Natural killer cell treated with Interleukin-12 subunit alpha and Interleukin-12 subunit beta and Interleukin-15 and Interleukin-18, amount 100 ng/mL, for 72 hours (primary cell): ENCODE data around the gene SLC25A47. TPM values are rescaled to one million over a fixed set of nuclear protein-coding genes. Genes with fewer than 3 reads are reported as not detected.
"Not testable (repeated sequence)": the region's sequence is repeated elsewhere in the genome, so short reads cannot be mapped to it uniquely, and the experiment has no call there.

ENCODE experiments used
- ATAC-seq, 2 donors: fragments of 150-1000 bp; cut with Tn5 transposase in 1 of 2; sonication (Bioruptor Pico), chemical (Tn5 transposase) in 1 of 2; 2 replicates each; pipeline ENCODE4 v1.10.0; 2021
- DNase-seq: peaks from one replicate; pipeline ENCODE4 v3.0.0; 2022; ENCODE audit warnings: low spot score
- H3K27ac Mint-ChIP-seq, 2 donors: 1 replicate in 1 of 2; 2 replicates in 1 of 2; pipeline ENCODE4 v1.8.0; 2022; ENCODE audit warnings: mixed read lengths in 2 of 2, mild to moderate bottlenecking in 1 of 2, moderate library complexity in 1 of 2
- H3K27me3 Mint-ChIP-seq, 2 donors: 1 replicate in 1 of 2; 2 replicates in 1 of 2; pipeline ENCODE4 v1.8.0; 2022; ENCODE audit warnings: mixed read lengths in 2 of 2
- H3K36me3 Mint-ChIP-seq: one replicate; pipeline ENCODE4 v1.8.0; 2022; ENCODE audit warnings: mixed read lengths
- H3K4me1 Mint-ChIP-seq, 2 donors: 1 replicate in 1 of 2; 2 replicates in 1 of 2; pipeline ENCODE4 v1.8.0; 2022; ENCODE audit warnings: low read depth in 2 of 2, mixed read lengths in 2 of 2, mild to moderate bottlenecking in 1 of 2
- H3K4me3 Mint-ChIP-seq: one replicate; pipeline ENCODE4 v1.8.0; 2022; ENCODE audit warnings: mixed read lengths
- H3K9me3 Mint-ChIP-seq: 2 replicates; pipeline ENCODE4 v1.8.0; 2022; ENCODE audit warnings: mixed read lengths
- total RNA-seq, 2 donors: library from RNA; stranded (reverse); gene quantifications; one replicate each; pipeline ENCODE4 v1.2.3, GENCODE V29; 2022

Gene SLC25A47
- total RNA-seq, 2 donors from 2014 or later = not detected

DNA sequence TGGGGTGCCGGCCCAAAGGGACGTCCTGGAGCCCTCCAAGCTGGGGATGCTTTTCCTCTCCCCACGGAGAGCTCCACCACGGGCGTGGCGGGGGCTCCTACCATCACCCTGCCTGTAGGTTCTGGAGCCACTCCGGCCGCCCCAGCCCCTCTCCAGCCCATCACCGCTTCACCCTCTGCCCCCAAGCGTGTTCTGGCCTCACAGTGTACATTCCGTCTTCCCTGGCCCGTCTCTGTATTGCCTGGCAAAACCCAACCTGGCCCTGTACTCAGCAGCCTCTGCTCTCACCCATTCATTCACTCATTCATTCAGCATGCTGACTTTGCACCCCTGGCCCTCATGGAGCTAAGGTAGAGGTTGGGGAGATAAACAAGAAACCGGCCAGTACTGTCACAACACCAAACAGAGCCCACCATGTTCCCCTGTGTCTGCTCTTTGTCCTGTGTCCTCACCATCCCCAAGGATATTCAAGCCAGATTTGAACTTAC, 37.2 kb upstream of the SLC25A47 start:
- peaks cover 11 to 12% of the 10 kb centered on the region in 2 donors for H3K4me1 Mint-ChIP-seq
- H3K36me3 Mint-ChIP-seq = no peaks in the 10 kb centered on the region
- DNase-seq = no peak
- H3K4me3 Mint-ChIP-seq = peak overlapping the region; percentile 85
- H3K27me3 Mint-ChIP-seq = no peaks in the 10 kb centered on the region
- no peak for ATAC-seq
- H3K27ac Mint-ChIP-seq = peak overlapping the region; percentile 64 to 88
- no peaks in the 10 kb centered on the region for H3K9me3 Mint-ChIP-seq

DNA sequence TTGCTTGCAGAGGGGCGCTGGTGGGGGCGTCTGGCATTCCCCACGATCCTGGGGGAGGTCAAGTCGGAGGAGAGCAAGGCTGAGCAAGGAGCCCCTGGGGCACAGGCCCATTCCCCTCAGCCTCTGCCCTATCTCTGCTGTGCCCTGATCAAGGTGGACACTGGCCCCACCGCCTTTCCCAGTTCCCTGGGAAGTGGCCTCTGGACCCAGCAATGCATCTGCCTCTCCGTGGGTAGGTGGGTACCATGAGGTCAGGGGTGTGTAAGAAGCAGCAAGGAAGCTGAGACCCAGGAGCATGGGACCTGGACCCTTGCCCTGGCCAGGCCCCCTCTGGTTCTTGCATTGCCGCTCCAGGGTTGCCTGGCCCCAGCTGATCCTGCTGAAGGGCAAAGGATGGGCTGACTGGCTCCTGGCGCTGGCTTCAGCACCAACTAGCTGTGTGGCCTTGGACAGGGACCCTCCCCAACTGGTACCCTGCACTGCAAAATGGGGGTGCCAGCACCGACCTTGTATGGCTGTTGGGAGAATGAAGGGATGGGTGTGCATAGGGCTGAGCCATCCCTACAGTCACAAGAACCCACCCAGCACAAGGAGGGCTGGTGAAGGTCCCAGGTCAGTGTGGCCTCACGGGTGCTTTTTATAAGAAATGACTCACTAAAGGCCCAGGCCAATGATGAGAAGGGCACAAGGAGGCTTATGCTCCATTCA, 36.5 kb upstream of the SLC25A47 start:
- Mint-ChIP-seq H3K27ac (peak overlapping the region; percentile 64 to 88), H3K27me3 (no peaks in the 10 kb centered on the region), H3K4me1 (peaks cover 9 to 12% of the 10 kb centered on the region in 2 donors), H3K36me3 (no peaks in the 10 kb centered on the region), H3K9me3 (no peaks in the 10 kb centered on the region), H3K4me3 (peak overlapping the region; percentile 85)
- ATAC-seq = no peak
- no peak for DNase-seq

DNA sequence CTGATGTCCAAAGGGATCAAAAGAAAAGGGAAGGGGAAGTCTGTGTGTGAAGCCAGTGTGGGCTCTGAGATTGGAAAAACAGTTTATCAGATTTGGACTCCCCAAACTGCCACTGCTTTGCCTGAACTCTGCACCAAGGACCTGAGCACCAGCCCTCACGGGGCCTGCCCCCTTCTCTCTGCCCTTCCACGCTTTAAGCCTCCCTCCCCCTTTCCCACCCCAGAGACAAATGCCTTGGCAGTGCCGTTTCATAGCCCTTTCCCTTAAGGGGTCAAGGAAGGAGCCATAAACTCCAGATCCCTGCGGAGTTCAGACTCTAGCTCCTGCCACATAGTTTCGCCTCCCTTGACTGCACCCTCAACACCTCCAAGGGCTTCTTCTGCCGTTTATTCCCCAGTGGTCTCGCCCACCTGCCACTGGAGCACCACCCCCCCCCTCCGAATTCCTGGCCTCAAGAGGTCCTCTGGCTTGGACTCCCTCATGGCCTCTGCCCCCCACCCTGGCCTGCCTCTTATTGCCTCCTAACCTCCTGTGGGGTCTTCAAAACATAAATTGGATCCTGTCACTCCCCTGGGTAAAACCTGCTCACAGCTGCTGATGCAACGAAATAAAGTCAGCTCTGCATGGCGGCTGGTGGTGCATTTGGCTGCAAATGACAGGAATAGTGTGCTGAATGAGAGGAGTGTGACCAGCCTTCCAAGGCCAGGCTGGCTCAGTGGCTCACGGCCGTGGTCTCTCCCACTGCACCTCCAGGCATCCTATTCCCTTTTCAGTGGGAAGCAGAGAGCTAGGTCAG, 35.7 kb upstream of the SLC25A47 start:
- no peaks in the 10 kb centered on the region for H3K36me3 Mint-ChIP-seq
- H3K27me3 Mint-ChIP-seq = no peaks in the 10 kb centered on the region
- DNase-seq (no peak), ATAC-seq (no peak)
- H3K27ac Mint-ChIP-seq = no peak overlapping the region
- no peak overlapping the region for H3K4me3 Mint-ChIP-seq
- no peaks in the 10 kb centered on the region for H3K9me3 Mint-ChIP-seq
- H3K4me1 Mint-ChIP-seq = peaks cover 7 to 12% of the 10 kb centered on the region in 2 donors

DNA sequence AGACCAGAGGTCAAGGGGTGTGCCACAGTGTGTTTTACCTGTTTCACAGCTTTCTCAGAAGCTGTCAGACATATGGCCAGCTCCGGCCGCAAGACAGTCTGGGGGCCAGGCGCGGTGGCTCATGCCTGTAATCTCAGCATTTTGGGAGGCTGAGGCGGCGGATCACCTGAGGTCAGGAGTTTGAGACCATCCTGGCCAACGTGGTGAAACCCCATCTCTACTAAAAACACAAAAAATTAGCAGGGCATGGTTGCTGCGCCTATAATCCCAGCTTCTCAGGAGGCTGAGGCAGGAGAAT, 35.2 kb upstream of the SLC25A47 start:
- H3K4me3 Mint-ChIP-seq = not testable (repeated sequence)

DNA sequence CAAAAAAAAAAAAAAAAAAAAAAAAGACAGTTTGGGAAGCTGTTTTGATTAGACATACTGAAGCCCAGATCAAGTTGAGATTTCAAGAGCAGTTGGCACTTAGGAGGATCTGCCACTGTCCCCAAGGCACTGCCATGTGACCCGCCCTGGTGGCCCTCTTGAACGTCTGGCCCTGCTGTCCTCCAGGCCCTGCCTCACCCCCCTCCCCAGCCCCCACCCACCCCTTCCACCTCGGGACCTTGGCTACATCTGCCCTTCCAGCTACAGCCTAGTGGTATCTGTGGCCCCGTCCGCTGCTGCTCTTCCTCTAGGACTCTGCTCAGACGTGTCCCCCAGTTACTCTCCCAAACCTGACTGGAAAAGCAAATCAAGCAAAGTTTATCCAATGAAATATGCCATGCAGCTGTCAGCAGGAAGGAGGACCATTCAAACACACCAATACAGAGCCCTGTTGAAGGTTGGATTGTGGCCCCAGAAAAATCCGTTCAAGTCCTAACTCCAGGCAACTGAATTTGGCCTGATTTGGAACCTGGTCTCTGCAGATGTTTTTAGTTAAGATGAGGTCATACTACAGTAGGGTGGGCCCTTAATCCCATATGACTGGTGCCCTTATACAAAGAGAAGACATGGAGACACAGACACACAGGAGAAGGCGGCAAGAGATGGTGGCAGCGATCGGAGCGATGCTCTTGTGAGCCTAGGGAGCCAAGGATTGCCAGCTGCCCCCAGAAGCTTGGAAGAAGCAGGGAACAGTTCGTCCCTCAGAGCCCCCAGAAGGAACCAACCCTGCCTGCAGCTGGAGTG, 34.6 kb upstream of the SLC25A47 start:
- ATAC-seq (no peak), DNase-seq (no peak)
- Mint-ChIP-seq H3K4me1 (peaks cover 7 to 12% of the 10 kb centered on the region in 2 donors), H3K36me3 (no peaks in the 10 kb centered on the region), H3K9me3 (no peaks in the 10 kb centered on the region), H3K27ac (no peak overlapping the region), H3K27me3 (no peaks in the 10 kb centered on the region), H3K4me3 (no peak overlapping the region)

More for the DNA sequence above, 35.2 kb upstream of the SLC25A47 start:
- not testable (repeated sequence) for H3K36me3 Mint-ChIP-seq, H3K9me3 Mint-ChIP-seq, ATAC-seq, DNase-seq, H3K27ac Mint-ChIP-seq, H3K27me3 Mint-ChIP-seq
- H3K4me1 Mint-ChIP-seq = peaks cover 7 to 12% of the 10 kb centered on the region in 2 donors

DNA sequence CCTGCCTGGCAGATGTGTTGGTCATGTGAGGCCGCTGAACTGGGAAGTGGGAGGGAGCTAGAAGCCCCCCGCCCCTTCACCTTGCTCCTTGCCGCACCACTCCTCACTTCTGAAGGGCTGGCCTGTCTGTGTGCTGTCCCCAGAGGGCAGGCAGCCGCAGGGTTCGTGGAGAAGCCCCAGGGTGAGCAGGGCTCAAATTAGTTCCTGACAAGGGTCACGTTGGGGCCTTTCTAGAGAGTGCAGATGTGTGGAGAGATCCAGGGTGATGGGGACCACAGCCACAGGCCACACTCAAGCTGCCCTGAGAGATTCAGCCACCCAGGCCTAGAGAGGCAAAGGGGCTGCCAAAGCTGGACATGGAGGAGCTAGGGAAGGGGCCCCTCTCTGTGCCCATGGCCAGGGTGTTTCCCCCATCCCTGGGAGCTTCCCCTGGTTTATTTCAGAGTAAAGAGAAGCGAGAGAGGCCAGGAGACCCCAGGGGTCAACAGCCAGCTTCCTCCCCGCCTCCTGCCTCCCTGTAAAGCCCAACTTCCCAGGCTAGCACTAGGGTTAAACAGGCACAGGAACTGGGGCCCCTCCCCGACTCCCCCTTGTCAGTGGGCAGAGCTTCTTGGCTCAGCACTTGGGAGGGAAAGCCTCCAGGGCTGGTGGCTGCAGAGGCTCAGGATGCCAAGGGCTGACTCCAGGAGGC, 33.1 kb upstream of the SLC25A47 start:
- peaks cover 4 to 6% of the 10 kb centered on the region in 2 donors for H3K4me1 Mint-ChIP-seq
- DNase-seq (no peak), ATAC-seq (no peak)
- H3K27me3 Mint-ChIP-seq = no peaks in the 10 kb centered on the region
- no peak overlapping the region for H3K4me3 Mint-ChIP-seq
- H3K27ac Mint-ChIP-seq = no peak overlapping the region
- no peaks in the 10 kb centered on the region for H3K36me3 Mint-ChIP-seq
- no peaks in the 10 kb centered on the region for H3K9me3 Mint-ChIP-seq

DNA sequence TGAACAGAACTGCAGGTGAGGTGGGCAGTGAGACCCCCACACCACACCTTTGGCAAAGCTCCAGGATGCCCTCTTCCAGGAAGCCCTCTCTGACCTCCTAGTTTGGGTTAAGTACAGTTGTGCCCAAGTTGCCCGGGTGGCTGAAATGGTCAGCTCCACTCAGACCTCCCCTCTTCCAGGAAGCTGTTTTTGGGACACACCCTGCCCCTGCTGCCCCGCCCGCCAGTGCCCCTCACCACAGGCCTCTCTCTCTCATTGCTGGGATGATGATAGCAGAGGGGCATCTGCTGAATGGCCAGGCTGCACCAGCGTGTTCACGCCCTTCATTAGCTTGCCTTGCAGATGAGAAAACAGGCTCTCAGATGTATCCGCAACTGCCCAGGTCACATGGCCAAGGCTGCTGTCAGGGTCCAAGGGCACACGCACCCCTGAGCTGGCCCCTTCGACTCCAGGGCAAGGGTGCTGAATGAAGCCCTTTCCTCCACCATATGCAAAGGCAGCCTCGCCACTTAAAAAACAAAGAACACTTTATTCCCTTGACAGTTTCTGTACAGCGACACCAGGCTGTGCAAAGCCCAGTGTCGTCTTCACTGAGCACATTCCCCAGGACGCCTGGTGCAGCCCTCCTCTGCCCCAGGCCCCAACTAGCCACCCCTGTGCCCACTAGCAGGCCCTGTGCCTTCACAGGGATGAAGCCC, 32.4 kb upstream of the SLC25A47 start:
- H3K27ac Mint-ChIP-seq = no peak overlapping the region
- DNase-seq (no peak), ATAC-seq (no peak)
- no peak overlapping the region for H3K4me3 Mint-ChIP-seq
- no peaks in the 10 kb centered on the region for H3K27me3 Mint-ChIP-seq
- no peaks in the 10 kb centered on the region for H3K9me3 Mint-ChIP-seq
- H3K36me3 Mint-ChIP-seq = no peaks in the 10 kb centered on the region
- H3K4me1 Mint-ChIP-seq = peaks cover 4 to 6% of the 10 kb centered on the region in 2 donors

DNA sequence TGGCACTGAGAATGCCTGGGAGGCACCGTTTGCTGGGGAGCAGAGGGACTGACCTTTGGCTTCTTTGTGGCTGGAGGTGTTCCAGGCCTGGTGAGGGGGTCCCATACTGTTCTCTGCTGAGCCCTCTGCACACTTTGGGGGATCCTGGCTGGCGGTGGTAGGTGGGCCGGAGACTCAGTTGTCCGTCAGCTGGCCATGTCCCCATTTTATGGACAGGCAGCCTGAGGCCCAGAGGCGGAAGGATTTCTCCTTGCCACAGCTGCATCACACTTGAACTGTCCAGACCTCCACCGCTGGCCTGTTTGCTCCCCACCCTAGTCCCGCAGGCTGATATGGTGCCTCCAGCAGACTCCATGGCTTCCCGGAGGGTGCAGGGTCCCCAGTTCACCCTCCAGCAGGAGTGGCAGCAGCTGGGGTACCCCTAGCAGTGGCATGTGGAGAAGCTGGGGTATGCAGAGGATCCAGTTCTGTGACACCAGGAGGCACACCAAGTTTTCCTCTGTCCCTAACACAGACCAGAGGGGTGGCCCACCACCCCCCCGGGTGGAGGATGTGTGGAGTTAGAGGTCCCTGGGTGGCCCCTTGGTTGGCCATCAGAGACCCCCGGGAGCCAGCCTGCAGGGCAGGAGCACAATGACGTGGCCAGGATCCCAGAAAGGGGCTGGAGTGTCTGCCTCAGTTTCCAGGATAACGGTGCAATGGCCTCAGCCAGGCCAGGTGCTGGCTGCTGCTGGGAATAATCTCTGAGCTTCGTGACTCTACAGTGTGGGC, 31.6 kb upstream of the SLC25A47 start:
- Mint-ChIP-seq H3K36me3 (no peaks in the 10 kb centered on the region), H3K4me1 (no peaks in the 10 kb centered on the region), H3K27ac (no peak overlapping the region), H3K9me3 (no peaks in the 10 kb centered on the region), H3K4me3 (no peak overlapping the region), H3K27me3 (no peaks in the 10 kb centered on the region)
- ATAC-seq = no peak
- DNase-seq = no peak

DNA sequence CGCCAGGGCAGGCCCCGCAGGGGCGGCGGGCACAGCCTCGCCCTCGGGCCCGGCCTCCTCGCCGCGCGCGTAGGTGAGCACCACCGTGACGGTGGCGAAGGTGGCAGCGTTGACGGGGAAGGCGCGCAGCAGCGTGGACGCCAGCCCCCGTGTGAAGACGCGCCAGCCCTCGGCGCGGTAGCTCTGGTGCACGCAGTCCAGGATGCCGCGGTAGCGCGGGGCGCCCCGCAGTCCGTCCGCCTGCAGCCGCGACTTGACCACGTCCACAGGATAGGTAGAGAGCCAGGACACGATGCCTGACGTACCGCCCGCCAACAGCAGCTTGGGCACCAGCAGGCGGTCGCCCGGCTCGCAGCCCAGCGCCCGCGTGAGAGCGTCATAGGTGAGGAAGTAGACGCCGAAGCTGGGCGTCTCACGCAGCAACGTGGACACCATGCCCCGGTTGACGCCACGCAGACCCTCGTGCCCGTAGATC, 30.8 kb upstream of the SLC25A47 start:
- DNase-seq (no peak), ATAC-seq (no peak)
- no peaks in the 10 kb centered on the region for H3K9me3 Mint-ChIP-seq
- H3K4me3 Mint-ChIP-seq = no peak overlapping the region
- H3K27ac Mint-ChIP-seq = no peak overlapping the region
- no peaks in the 10 kb centered on the region for H3K36me3 Mint-ChIP-seq
- H3K27me3 Mint-ChIP-seq = no peaks in the 10 kb centered on the region
- H3K4me1 Mint-ChIP-seq = peaks cover 0 to 6% of the 10 kb centered on the region in 2 donors

DNA sequence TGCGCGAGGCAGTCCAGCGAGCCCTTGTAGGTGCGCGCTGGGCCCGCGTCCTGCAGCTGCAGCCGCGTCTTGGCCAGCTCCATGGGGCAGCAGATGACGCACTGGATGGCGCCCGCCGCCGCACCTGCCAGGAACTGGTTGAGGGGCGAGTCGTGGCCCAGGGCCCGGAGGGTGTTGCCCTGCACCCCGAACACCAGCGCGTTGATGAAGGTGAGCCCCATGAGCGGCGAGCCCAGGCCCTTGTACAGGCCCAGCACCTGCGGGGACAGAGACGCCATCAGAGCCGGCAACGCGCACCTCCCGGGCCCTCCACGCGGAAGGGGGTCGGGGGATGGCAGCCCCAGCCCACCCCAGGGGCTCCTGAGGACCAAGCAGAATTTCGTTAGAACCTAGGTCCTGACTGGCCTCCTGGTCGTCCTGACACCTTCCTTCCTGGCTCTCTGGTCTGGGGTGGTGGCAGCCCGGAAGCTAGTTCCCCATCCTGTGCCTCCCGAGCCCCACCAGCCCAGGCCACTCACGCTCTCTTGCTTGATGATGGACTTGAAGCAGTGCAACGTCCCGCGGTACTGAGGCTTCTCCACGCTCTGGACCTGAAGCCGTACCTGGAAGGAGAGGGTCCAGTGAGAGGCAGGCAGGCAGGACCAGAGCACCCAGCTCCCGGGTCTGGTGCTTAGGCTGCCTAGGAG, 30.2 kb upstream of the SLC25A47 start:
- H3K36me3 Mint-ChIP-seq = no peaks in the 10 kb centered on the region
- no peak overlapping the region for H3K27ac Mint-ChIP-seq
- H3K4me3 Mint-ChIP-seq = no peak overlapping the region
- DNase-seq (no peak), ATAC-seq (no peak)
- no peaks in the 10 kb centered on the region for H3K9me3 Mint-ChIP-seq
- H3K4me1 Mint-ChIP-seq = peaks cover 0 to 6% of the 10 kb centered on the region in 2 donors
- H3K27me3 Mint-ChIP-seq = no peaks in the 10 kb centered on the region

DNA sequence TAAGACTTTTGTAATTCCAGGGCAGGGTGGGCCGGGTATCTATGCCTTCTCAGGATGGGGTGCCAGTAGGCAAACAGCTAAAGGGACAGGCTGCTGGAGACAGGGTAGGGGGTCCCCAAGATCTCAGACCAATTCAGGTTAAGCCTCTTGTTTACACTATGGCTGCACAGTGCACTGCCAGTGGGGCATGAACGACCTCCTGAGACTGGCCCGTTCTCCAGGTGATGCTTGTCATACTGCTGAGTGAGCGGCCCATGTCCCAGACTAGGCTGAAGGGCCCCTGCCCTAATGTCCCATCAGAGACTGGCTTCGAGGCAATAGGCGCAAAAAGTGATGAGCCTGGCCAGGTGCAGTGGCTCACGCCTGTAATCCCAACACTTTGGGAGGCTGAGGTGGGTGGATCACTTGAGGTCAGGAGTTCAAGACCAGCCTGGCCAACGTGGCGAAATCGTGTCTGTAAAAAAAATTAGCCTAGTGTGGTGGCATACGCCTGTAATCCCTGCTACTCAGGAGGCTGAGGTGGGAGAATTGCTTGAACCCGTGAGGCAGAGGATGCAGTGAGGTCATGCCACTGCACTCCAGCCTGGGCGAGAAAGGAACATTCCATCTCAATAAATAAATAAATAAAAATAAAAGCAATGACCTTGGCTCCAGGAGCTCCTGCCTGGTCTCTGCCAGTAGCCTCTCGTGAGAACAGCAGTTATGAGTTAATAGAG, 29.5 kb upstream of the SLC25A47 start:
- DNase-seq (no peak), ATAC-seq (no peak)
- Mint-ChIP-seq H3K27me3 (no peaks in the 10 kb centered on the region), H3K9me3 (no peaks in the 10 kb centered on the region), H3K36me3 (no peaks in the 10 kb centered on the region), H3K4me1 (peaks cover 0 to 13% of the 10 kb centered on the region in 2 donors), H3K27ac (no peak overlapping the region), H3K4me3 (no peak overlapping the region)
